Right atrium auricular region (tissue), 2 donors: Measurements from ENCODE around the gene FRMPD3. TPM values are rescaled to one million over a fixed set of nuclear protein-coding genes. Genes with fewer than 3 reads are reported as not detected.

Experiments used
- DNase-seq: peaks from one replicate; pipeline ENCODE4 v3.0.0-alpha.2; 2019; ENCODE audit warnings: low spot score
- H3K27ac ChIP-seq, 2 donors: fragments of 200-600 bp; sonication (generic); 1 replicate in 1 of 2; 2 replicates in 1 of 2; pipeline ENCODE4 v1.5.1; 2016 to 2019
- H3K27me3 ChIP-seq, 2 donors: fragments of 200-600 bp; sonication (generic); one replicate each; pipeline versions ENCODE4 v1.5.1 to v1.6.0; 2017 to 2019
- H3K36me3 ChIP-seq: fragments of 200-600 bp; sonication (generic); one replicate; pipeline ENCODE4 v1.5.1; 2016
- H3K4me1 ChIP-seq, 2 donors: fragments of 200-600 bp; sonication (generic); one replicate each; pipeline versions ENCODE4 v1.5.1 to v1.6.0; 2017 to 2019
- H3K4me3 ChIP-seq, 2 donors: fragments of 200-600 bp; sonication (generic); 1 replicate in 1 of 2; 2 replicates in 1 of 2; pipeline ENCODE4 v1.5.1; 2017 to 2019; ENCODE audit warnings: mild to moderate bottlenecking in 1 of 2, moderate library complexity in 1 of 2
- H3K9me3 ChIP-seq, 2 donors: fragments of 200-600 bp; sonication (generic); one replicate each; pipeline ENCODE4 v1.5.1; 2019
- CTCF ChIP-seq, 2 donors: fragments of 200-600 bp; sonication (generic); IDR thresholded peaks; one replicate each; pipeline ENCODE4 v1.5.1; 2019; ENCODE audit warnings: antibody characterized with exemption in 2 of 2
- total RNA-seq, 2 donors: library from RNA; depleted of rRNA; stranded (reverse); fragments of >200 nt; gene quantifications; one replicate each; pipeline ENCODE4 v1.1.0, GENCODE V29; 2016

FRMPD3 gene
- total RNA-seq, 2 donors from 2014 or later: 0.12 TPM; not detected in 1

GRCh38 chrX:107480272-107480671 is 30.8 kb downstream of the FRMPD3 start:
- no peaks in the 10 kb centered on the region for H3K27me3 ChIP-seq
- DNase-seq: no peak
- no peak overlapping the region for H3K27ac ChIP-seq
- H3K36me3 ChIP-seq: no peaks in the 10 kb centered on the region
- H3K4me3 ChIP-seq: no peak overlapping the region
- no peak for TF ChIP-seq CTCF (IDR thresholded peaks at IDR 0.05)
- H3K9me3 ChIP-seq: no peaks in the 10 kb centered on the region
- no peaks in the 10 kb centered on the region for H3K4me1 ChIP-seq

- Histone ChIP-seq H3K27ac (no peak overlapping the region), H3K27me3 (no peaks in the 10 kb centered on the region), H3K4me3 (no peak overlapping the region), H3K4me1 (no peaks in the 10 kb centered on the region), H3K36me3 (no peaks in the 10 kb centered on the region), H3K9me3 (no peaks in the 10 kb centered on the region)
- no peak for DNase-seq
- TF ChIP-seq CTCF (IDR thresholded peaks at IDR 0.05): no peak
These were observed 32.6 kb downstream of the FRMPD3 start for GRCh38 chrX:107482046-107482445.

- no peak overlapping the region for H3K27ac ChIP-seq
- H3K4me3 ChIP-seq: no peak overlapping the region
- H3K4me1 ChIP-seq: no peaks in the 10 kb centered on the region
- H3K9me3 ChIP-seq: no peaks in the 10 kb centered on the region
- no peaks in the 10 kb centered on the region for H3K27me3 ChIP-seq
- DNase-seq: no peak
- no peaks in the 10 kb centered on the region for H3K36me3 ChIP-seq
- no peak for TF ChIP-seq CTCF (IDR thresholded peaks at IDR 0.05)
These were observed 34.7 kb downstream of the FRMPD3 start for GRCh38 chrX:107484002-107484726.

- DNase-seq: no peak
- no peaks in the 10 kb centered on the region for H3K27me3 ChIP-seq
- no peaks in the 10 kb centered on the region for H3K36me3 ChIP-seq
- no peak overlapping the region for H3K4me3 ChIP-seq
- no peaks in the 10 kb centered on the region for H3K4me1 ChIP-seq
- TF ChIP-seq CTCF (IDR thresholded peaks at IDR 0.05): no peak
- H3K27ac ChIP-seq: no peak overlapping the region
- no peaks in the 10 kb centered on the region for H3K9me3 ChIP-seq
These were observed 35.6 kb downstream of the FRMPD3 start for GRCh38 chrX:107485013-107485412.

- Histone ChIP-seq H3K9me3 (no peaks in the 10 kb centered on the region), H3K4me1 (no peaks in the 10 kb centered on the region), H3K27ac (no peak overlapping the region), H3K36me3 (no peaks in the 10 kb centered on the region), H3K27me3 (no peaks in the 10 kb centered on the region), H3K4me3 (no peak overlapping the region)
- no peak for DNase-seq
- TF ChIP-seq CTCF (IDR thresholded peaks at IDR 0.05): no peak
These were observed 43.7 kb downstream of the FRMPD3 start for GRCh38 chrX:107493141-107493540.

- TF ChIP-seq CTCF (IDR thresholded peaks at IDR 0.05): no peak
- H3K4me1 ChIP-seq: no peaks in the 10 kb centered on the region
- H3K27me3 ChIP-seq: no peaks in the 10 kb centered on the region
- no peaks in the 10 kb centered on the region for H3K9me3 ChIP-seq
- no peak overlapping the region for H3K27ac ChIP-seq
- H3K36me3 ChIP-seq: no peaks in the 10 kb centered on the region
- H3K4me3 ChIP-seq: no peak overlapping the region
- no peak for DNase-seq
These were observed 47.3 kb downstream of the FRMPD3 start for GRCh38 chrX:107496786-107497185.
